Uterus (tissue), 2 donors: ENCODE results near the gene SERGEF.

Source experiments
- CTCF ChIP-seq, 4 experiments: fragments of 200-600 bp in 2 of 4; fragments of 450-650 bp in 2 of 4; sonication (generic) in 2 of 4; IDR thresholded peaks; one replicate each; pipeline ENCODE4 v1.5.1; 2016 to 2019; ENCODE audit warnings: antibody characterized with exemption in 4 of 4, mild to moderate bottlenecking in 2 of 4, moderate library complexity in 1 of 4
- POLR2A ChIP-seq, 2 donors: fragments of 450-650 bp; IDR thresholded peaks; one replicate each; pipeline ENCODE4 v1.6.1; 2016; ENCODE audit warnings: antibody characterized with exemption in 2 of 2, mild to moderate bottlenecking in 1 of 2, moderate library complexity in 1 of 2

DNA sequence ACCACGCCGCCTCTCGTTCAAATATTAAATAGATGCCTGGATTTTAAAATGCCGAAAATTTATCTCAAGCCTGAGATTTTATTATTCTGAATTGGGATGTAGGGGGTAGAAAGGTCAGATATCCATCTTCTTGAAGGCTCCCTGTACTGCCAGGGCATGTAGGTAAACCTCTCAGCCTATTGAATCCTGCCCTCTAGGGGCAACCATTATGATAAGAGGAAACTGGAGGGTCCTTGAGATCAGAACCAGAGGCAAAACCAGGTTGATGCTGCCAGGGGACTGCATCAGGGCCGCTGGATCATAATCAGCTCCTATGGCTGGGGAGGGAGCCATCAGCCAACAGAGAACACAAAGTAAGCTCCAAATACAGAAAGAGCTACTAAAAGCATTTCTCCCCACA lies 185.8 kb downstream of the SERGEF start:
- no peak for TF ChIP-seq CTCF (IDR thresholded peaks at IDR 0.05)
- no peak for TF ChIP-seq POLR2A (IDR thresholded peaks at IDR 0.05)
